HepG2 (cell line): ENCODE measurements around the gene ZNF618. TPM values are rescaled to one million over a fixed set of nuclear protein-coding genes. Genes with fewer than 3 reads are reported as not detected.

Source experiments
- ATAC-seq: fragments of 200-7000 bp; cut with Tn5 transposase; 3 replicates; pipeline ENCODE4 v1.9.1; 2020; ENCODE audit warnings: mild to moderate bottlenecking, moderate library complexity
- BruUV-seq: library from RNA; stranded (reverse); fragments of 400-500 nt; replicated peaks from 2 replicates; lab custom pipeline; 2021; lab: Mats Ljungman, UMichigan
- CTCF ChIA-PET: fragments of 300-600 bp; formaldehyde crosslinking; extraction: SDS; loops from one replicate; lab custom pipeline; 2021; ENCODE audit warnings: low total read pairs, inconsistent platforms, low intra/inter-chr PET ratio; lab: Yijun Ruan, JAX
- POLR2A ChIA-PET: fragments of 350-600 bp; sonication (Branson Sonifier 250); formaldehyde crosslinking; loops from one replicate; lab custom pipeline; 2020; ENCODE audit warnings: antibody characterized with exemption, inconsistent platforms; lab: Yijun Ruan, JAX
- DNase-seq: peaks from one replicate; pipeline ENCODE4 v3.0.0-alpha.2; 2015; ENCODE audit warnings: low spot score
- FAIRE-seq: peaks from 3 replicates; lab custom pipeline; 2011; peaks lifted over from hg19 to GRCh38; lab: Jason Lieb, UNC
- H2AFZ ChIP-seq: one replicate; pipeline ENCODE4 v1.6.1; 2011; ENCODE audit warnings: low read length, inconsistent platforms
- H3K27ac ChIP-seq: fragments of 300-600 bp; 3 replicates; pipeline ENCODE4 v1.8.0; 2011; ENCODE audit warnings: mixed run types, mild to moderate bottlenecking, mixed read lengths, low read length, inconsistent platforms; ENCODE audit not compliant: insufficient read depth; ENCODE audit errors: extremely low read length
- H3K27me3 ChIP-seq, 2 experiments: fragments of 200-600 bp in 1 of 2; 2 replicates in 1 of 2; 3 replicates in 1 of 2; pipeline versions ENCODE4 v1.6.0 to v1.8.0; 2011; ENCODE audit warnings: low read length in 2 of 2, mild to moderate bottlenecking in 2 of 2, moderate library complexity in 2 of 2, inconsistent platforms in 1 of 2; ENCODE audit not compliant: insufficient read depth in 2 of 2, control insufficient read depth in 1 of 2
- H3K36me3 ChIP-seq, 2 experiments: fragments of 200-600 bp in 1 of 2; replicated peaks in 1 of 2; 2 replicates in 1 of 2; 3 replicates in 1 of 2; pipeline versions ENCODE4 v1.5.1 to v1.8.0; 2011; ENCODE audit warnings: low read length in 2 of 2, inconsistent platforms in 1 of 2; ENCODE audit not compliant: insufficient read depth in 2 of 2, control insufficient read depth in 1 of 2
- H3K4me1 ChIP-seq: 2 replicates; pipeline ENCODE4 v1.5.1; 2012; ENCODE audit warnings: low read length, inconsistent platforms; ENCODE audit not compliant: insufficient read depth
- H3K4me2 ChIP-seq: 2 replicates; pipeline ENCODE4 v1.6.0; 2011; ENCODE audit warnings: low read depth, low read length, inconsistent platforms
- H3K4me3 ChIP-seq, 3 experiments: fragments of 200-600 bp in 1 of 3; sonication (generic), shearing (Covaris generic) in 1 of 3; replicated peaks in 1 of 3; 2 replicates each; pipeline ENCODE4 v1.5.1; 2011 to 2016; ENCODE audit warnings: low read length in 3 of 3, inconsistent platforms in 2 of 3, low read depth in 2 of 3, mild to moderate bottlenecking in 2 of 3, control low read depth in 1 of 3, mixed read lengths in 1 of 3; ENCODE audit not compliant: insufficient read depth in 1 of 3
- H3K79me2 ChIP-seq: one replicate; pipeline ENCODE4 v1.6.1; 2011; ENCODE audit warnings: low read length, inconsistent platforms; ENCODE audit not compliant: insufficient read depth
- H3K9ac ChIP-seq: 2 replicates; pipeline ENCODE4 v1.6.0; 2011; ENCODE audit warnings: mild to moderate bottlenecking, low read depth, low read length, inconsistent platforms; ENCODE audit not compliant: insufficient read depth
- H3K9me3 ChIP-seq: 2 replicates; pipeline ENCODE4 v1.5.1; 2012; ENCODE audit warnings: mild to moderate bottlenecking, low read length
- H4K20me1 ChIP-seq: 2 replicates; pipeline ENCODE4 v1.6.0; 2011; ENCODE audit warnings: inconsistent platforms, mild to moderate bottlenecking, low read length, moderate library complexity; ENCODE audit not compliant: insufficient read depth
- BHLHE40 ChIP-seq: IDR thresholded peaks from 2 replicates; pipeline ENCODE4 v1.6.1; 2011; ENCODE audit warnings: low read length, improper control_type of control experiment
- BRCA1 ChIP-seq: sonication (generic); formaldehyde crosslinking; IDR thresholded peaks from 2 replicates; pipeline ENCODE4 v1.4.0; 2020; ENCODE audit warnings: missing genetic modification reagents
- FOXJ3 ChIP-seq: sonication (generic); formaldehyde crosslinking; IDR thresholded peaks from 2 replicates; pipeline ENCODE4 v1.4.0; 2020; ENCODE audit warnings: missing genetic modification reagents, mild to moderate bottlenecking, borderline replicate concordance
- JDP2 ChIP-seq: sonication (generic); formaldehyde crosslinking; IDR thresholded peaks from 2 replicates; pipeline ENCODE4 v1.8.1; 2022; ENCODE audit warnings: missing genetic modification reagents, borderline replicate concordance
- MBD4 ChIP-seq: IDR thresholded peaks from 2 replicates; pipeline ENCODE4 v1.6.1; 2012; ENCODE audit warnings: low read length, inconsistent platforms, borderline replicate concordance
- MTA1 ChIP-seq: sonication (generic); formaldehyde crosslinking; IDR thresholded peaks from 2 replicates; pipeline ENCODE4 v1.4.0; 2020; ENCODE audit warnings: missing genetic modification reagents, mild to moderate bottlenecking, borderline replicate concordance
- ZNF687 ChIP-seq: sonication (generic); formaldehyde crosslinking; IDR thresholded peaks from 2 replicates; pipeline ENCODE4 v1.5.1; 2020; ENCODE audit warnings: mild to moderate bottlenecking, missing genetic modification reagents, moderate library complexity
- ZNF720 ChIP-seq: sonication (generic); formaldehyde crosslinking; IDR thresholded peaks from 2 replicates; pipeline ENCODE4 v1.4.0; 2020; ENCODE audit warnings: missing genetic modification reagents
- WGBS: methylation state at CpG from one replicate; pipeline ENCODE4 v1.1.6; 2017; ENCODE audit warnings: low lambda C conversion rate; 5-methylcytosine and 5-hydroxymethylcytosine counted together
- in situ Hi-C: cut with HindIII; loops from 2 replicates; pipeline ENCODE4 v1.10.0; 2017; ENCODE audit warnings: low pct_unique_long_range_greater_than_20kb; ENCODE audit not compliant: extremely low pct_ligation_motif_present
- intact Hi-C: fragments of 100-400 bp; cut with micrococcal nuclease; formaldehyde crosslinking; loops from one replicate; pipeline ENCODE4 v1.10.0; 2022; ENCODE audit not compliant: unreplicated experiment
- polyA plus RNA-seq, 8 experiments: library from polyadenylated mRNA; depleted of rRNA in 3 of 8; stranded (reverse) in 7 of 8; unstranded in 1 of 8; fragments of >200 nt; fragmentation: Illumina TruSeq in 4 of 8; extraction: Trizol in 4 of 8; gene quantifications; 2 replicates each; pipeline versions ENCODE4 v1.2.1 to v1.2.3, GENCODE V29; 2011 to 2016; ENCODE audit warnings: low read depth in 4 of 8, missing spikeins in 1 of 8, mixed read lengths in 1 of 8; ENCODE audit not compliant: insufficient read depth in 1 of 8
- total RNA-seq, 5 experiments: library from RNA; depleted of rRNA; stranded (reverse); fragments of >200 nt; fragmentation: Illumina TruSeq; extraction: Trizol; gene quantifications; 2 replicates each; pipeline ENCODE4 v1.2.3, GENCODE V29; 2016; ENCODE audit warnings: low read depth in 1 of 5

The ZNF618 gene
- total and polyA plus RNA-seq, 2 of the 13 experiments (the other 11 are each of a cell fraction or from before 2014, with no cell fraction given): 0.07 TPM

- BruUV-seq: no TSS peak
- CTCF ChIA-PET: no interaction called here
- no peak overlapping the region for H3K4me2 ChIP-seq
- intact Hi-C loops: loop anchor here (10.0 kb wide), 1 partner anchor 64 kb away; no protein-coding TSS in a partner anchor
- H3K79me2 ChIP-seq: no peaks in the 10 kb centered on the region
- TF ChIP-seq MTA1 (CRISPR knock-in tag) (no peak), FOXJ3 (CRISPR knock-in tag) (no peak), ZNF720 (no peak), BRCA1 (CRISPR knock-in tag) (no peak), JDP2 (no peak), BHLHE40 (no peak)
- TF ChIP-seq, all 625 proteins: peak for 0
- no peak for FAIRE-seq
- POLR2A ChIA-PET: no interaction called here
- Histone ChIP-seq H3K4me1 (no peaks in the 10 kb centered on the region), H4K20me1 (no peaks in the 10 kb centered on the region), H3K27ac (no peak overlapping the region), H3K27me3 (peaks cover 0 to 25% of the 10 kb centered on the region in 2 experiments; a peak in 3 of 5 replicates), H2AFZ (no peak overlapping the region), H3K36me3 (no peaks in the 10 kb centered on the region), H3K9me3 (peaks cover 8% of the 10 kb centered on the region; the same call in 1 of the 2 replicates), H3K9ac (no peak overlapping the region), H3K4me3 (no peak overlapping the region)
- DNase-seq: no peak
- ATAC-seq: no peak
- WGBS: 75% methylated on average over 20 of the region's 22 CpGs
- in situ Hi-C loops: loop anchor here (25.0 kb wide), 1 partner anchor 291 kb away; no protein-coding TSS in a partner anchor
Observed at GRCh38 chr9:114028646-114029045, 152.5 kb downstream of the ZNF618 start.

- CTCF ChIA-PET: no interaction called here
- in situ Hi-C loops: loop anchor here (25.0 kb wide), 1 partner anchor 292 kb away; no protein-coding TSS in a partner anchor
- BruUV-seq: no TSS peak
- TF ChIP-seq ZNF687 (no peak), MBD4 (no peak)
Observed at GRCh38 chr9:114029311-114030170, 153.4 kb downstream of the ZNF618 start.

More at GRCh38 chr9:114029311-114030170, 153.4 kb downstream of the ZNF618 start:
- no peaks in the 10 kb centered on the region for H4K20me1 ChIP-seq
- POLR2A ChIA-PET: no interaction called here
- no peaks in the 10 kb centered on the region for H3K36me3 ChIP-seq
- no peaks in the 10 kb centered on the region; the same call in 1 of the 2 replicates for H3K9me3 ChIP-seq
- intact Hi-C loops: loop anchor here (10.0 kb wide), 1 partner anchor 65 kb away; no protein-coding TSS in a partner anchor
- no peak overlapping the region for H3K9ac ChIP-seq
- 46% methylated on average over 12 of the region's 12 CpGs for WGBS
- H3K4me1 ChIP-seq: no peaks in the 10 kb centered on the region
- DNase-seq (no peak), FAIRE-seq (no peak), ATAC-seq (no peak)
- no peaks in the 10 kb centered on the region for H3K79me2 ChIP-seq
- no peak overlapping the region for H3K4me2 ChIP-seq
- no peak overlapping the region for H3K27ac ChIP-seq
- H3K27me3 ChIP-seq: peaks cover 0 to 33% of the 10 kb centered on the region in 2 experiments; a peak in 4 of 5 replicates
- no peak overlapping the region for H2AFZ ChIP-seq
- no peak overlapping the region for H3K4me3 ChIP-seq
